Measurements from ENCODE around the gene CFAP141.

The CFAP141 gene

DNA sequence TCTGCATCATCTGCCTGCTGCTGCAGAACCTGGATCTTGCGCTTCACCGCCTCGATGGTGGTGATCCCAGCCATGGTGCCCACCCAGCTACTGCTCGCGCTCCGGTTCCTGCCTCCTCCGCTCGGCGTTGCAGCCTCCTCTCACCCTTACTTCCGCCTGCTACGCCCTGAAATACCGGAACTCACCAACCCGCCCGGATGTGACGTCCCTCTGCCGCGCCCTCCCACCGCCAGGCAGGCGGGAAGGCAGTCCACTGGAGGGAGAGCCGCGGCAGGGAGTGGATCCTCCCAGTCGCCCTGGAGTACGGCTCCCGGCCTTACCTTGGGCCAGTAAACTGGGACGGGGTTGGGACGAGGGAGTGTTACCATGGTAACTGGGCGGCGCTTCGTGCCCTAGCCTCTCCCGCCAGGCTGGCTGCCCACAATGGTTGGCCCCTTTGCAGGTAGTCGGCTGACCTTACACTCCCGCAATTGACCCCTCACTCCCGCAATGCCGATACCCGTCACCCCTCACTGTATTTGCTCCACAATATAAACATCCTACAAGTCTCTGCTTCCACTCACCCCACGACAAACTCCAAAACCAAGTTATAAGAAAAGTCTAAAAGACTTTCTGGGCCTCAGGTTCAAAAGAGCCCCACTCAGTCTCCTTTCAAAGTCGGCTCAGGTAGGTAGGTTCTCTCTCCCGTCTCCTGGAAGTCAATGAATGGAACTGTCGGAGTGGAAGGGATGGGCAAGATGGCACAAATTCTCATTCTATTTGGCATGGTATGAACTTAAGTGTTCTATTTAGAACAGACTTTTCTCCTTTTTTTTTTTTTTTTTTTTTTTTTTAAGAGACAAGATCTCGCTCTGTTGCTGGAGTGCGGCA, 22.9 kb downstream of the CFAP141 start (continued):
- TF ChIP-seq KLF9 (tag by site-specific recombination; IDR thresholded peaks at IDR 0.05; ENCODE audit: low read depth) (peak; percentile 71; the same call in 1 of the 2 replicates), ZNF501 (tag by site-specific recombination; IDR thresholded peaks at IDR 0.05) (peak; percentile 96; the same call in 1 of the 2 replicates), ZNF664 (tag by site-specific recombination; IDR thresholded peaks at IDR 0.05) (no peak), ZNF18 (tag by site-specific recombination; IDR thresholded peaks at IDR 0.05) (no peak), ZNF544 (tag by site-specific recombination; IDR thresholded peaks at IDR 0.05) (no peak), ZNF560 (tag by site-specific recombination; IDR thresholded peaks at IDR 0.05; ENCODE audit: borderline replicate concordance) (no peak), ZNF629 (tag by site-specific recombination; IDR thresholded peaks at IDR 0.05) (peak; percentile 95), ZNF561 (tag by site-specific recombination; IDR thresholded peaks at IDR 0.05; ENCODE audit: borderline replicate concordance) (peak; percentile 60), REST (tag by site-specific recombination; IDR thresholded peaks at IDR 0.05) (no peak), PRDM4 (tag by site-specific recombination; IDR thresholded peaks at IDR 0.05) (no peak; the same call in 1 of the 2 replicates), ZNF488 (tag by site-specific recombination; IDR thresholded peaks at IDR 0.05) (no peak), ZBTB17 (tag by site-specific recombination; IDR thresholded peaks at IDR 0.05) (peak; percentile 99), ZNF776 (tag by site-specific recombination; IDR thresholded peaks at IDR 0.05; ENCODE audit: borderline replicate concordance) (no peak), OSR2 (tag by site-specific recombination; IDR thresholded peaks at IDR 0.05) (peak; percentile 75), ZNF426 (tag by site-specific recombination; IDR thresholded peaks at IDR 0.05) (no peak), ZNF707 (tag by site-specific recombination; IDR thresholded peaks at IDR 0.05) (no peak), ZNF19 (tag by site-specific recombination; IDR thresholded peaks at IDR 0.05; ENCODE audit: low read depth) (no peak), ZNF555 (tag by site-specific recombination; conservative IDR thresholded peaks at IDR 0.05) (no peak), ZNF341 (tag by site-specific recombination; IDR thresholded peaks at IDR 0.05; ENCODE audit: low read depth) (peak; percentile 96)
- TF ChIP-seq, protein P1, sequence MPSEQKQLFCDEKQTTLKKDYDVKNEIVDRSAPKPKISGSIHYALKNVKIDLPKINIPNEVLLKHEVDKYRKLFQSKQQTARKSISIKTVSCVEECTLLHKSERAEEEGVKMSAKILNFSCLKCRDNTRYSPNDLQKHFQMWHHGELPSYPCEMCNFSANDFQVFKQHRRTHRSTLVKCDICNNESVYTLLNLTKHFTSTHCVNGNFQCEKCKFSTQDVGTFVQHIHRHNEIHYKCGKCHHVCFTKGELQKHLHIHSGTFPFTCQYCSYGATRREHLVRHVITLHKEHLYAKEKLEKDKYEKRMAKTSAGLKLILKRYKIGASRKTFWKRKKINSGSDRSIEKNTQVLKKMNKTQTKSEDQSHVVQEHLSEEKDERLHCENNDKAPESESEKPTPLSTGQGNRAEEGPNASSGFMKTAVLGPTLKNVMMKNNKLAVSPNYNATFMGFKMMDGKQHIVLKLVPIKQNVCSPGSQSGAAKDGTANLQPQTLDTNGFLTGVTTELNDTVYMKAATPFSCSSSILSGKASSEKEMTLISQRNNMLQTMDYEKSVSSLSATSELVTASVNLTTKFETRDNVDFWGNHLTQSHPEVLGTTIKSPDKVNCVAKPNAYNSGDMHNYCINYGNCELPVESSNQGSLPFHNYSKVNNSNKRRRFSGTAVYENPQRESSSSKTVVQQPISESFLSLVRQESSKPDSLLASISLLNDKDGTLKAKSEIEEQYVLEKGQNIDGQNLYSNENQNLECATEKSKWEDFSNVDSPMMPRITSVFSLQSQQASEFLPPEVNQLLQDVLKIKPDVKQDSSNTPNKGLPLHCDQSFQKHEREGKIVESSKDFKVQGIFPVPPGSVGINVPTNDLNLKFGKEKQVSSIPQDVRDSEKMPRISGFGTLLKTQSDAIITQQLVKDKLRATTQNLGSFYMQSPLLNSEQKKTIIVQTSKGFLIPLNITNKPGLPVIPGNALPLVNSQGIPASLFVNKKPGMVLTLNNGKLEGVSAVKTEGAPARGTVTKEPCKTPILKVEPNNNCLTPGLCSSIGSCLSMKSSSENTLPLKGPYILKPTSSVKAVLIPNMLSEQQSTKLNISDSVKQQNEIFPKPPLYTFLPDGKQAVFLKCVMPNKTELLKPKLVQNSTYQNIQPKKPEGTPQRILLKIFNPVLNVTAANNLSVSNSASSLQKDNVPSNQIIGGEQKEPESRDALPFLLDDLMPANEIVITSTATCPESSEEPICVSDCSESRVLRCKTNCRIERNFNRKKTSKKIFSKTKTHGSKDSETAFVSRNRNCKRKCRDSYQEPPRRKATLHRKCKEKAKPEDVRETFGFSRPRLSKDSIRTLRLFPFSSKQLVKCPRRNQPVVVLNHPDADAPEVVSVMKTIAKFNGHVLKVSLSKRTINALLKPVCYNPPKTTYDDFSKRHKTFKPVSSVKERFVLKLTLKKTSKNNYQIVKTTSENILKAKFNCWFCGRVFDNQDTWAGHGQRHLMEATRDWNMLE (tag by site-specific recombination; conservative IDR thresholded peaks at IDR 0.05; ENCODE audit: low read depth), result peak; percentile 72; the same call in 1 of the 2 replicates
